B cell (primary cell): ENCODE measurements around the gene IFT43. TPM values are rescaled to one million over a fixed set of nuclear protein-coding genes. Genes with fewer than 3 reads are reported as not detected.

ENCODE experiments used
- ATAC-seq: fragments of 200-7000 bp; cut with Tn5 transposase; one replicate; pipeline ENCODE4 v1.10.0; 2021; ENCODE audit warnings: low read depth, mild to moderate bottlenecking, moderate number of reproducible peaks, moderate library complexity
- CTCF ChIA-PET: fragments of 350-600 bp; sonication (Branson Sonifier 250); formaldehyde crosslinking; loops from one replicate; lab custom pipeline; 2021; ENCODE audit warnings: antibody characterized with exemption, inconsistent platforms; lab: Charles Lee
- POLR2A ChIA-PET: fragments of 350-600 bp; sonication (Branson Sonifier 250); formaldehyde crosslinking; loops from one replicate; lab custom pipeline; 2021; ENCODE audit warnings: antibody characterized with exemption; lab: Charles Lee
- DNase-seq: peaks from one replicate; pipeline ENCODE4 v3.0.0; 2013
- H2AFZ ChIP-seq: 2 replicates; pipeline ENCODE4 v1.6.1; 2012; ENCODE audit warnings: mild to moderate bottlenecking, low read depth, low read length; ENCODE audit not compliant: insufficient read depth, poor library complexity, severe bottlenecking
- H3K27ac ChIP-seq, 2 donors: 1 replicate in 1 of 2; 2 replicates in 1 of 2; pipeline ENCODE4 v1.5.1; 2012 to 2013; ENCODE audit warnings: low read length in 2 of 2, mild to moderate bottlenecking in 2 of 2, moderate library complexity in 1 of 2
- H3K27me3 ChIP-seq, 4 experiments: fragments of 200-600 bp in 1 of 4; sonication (generic) in 1 of 4; replicated peaks in 1 of 4; 1 replicate in 2 of 4; 2 replicates in 2 of 4; pipeline versions ENCODE4 v1.6.1 to v1.7.0; 2013 to 2016; ENCODE audit warnings: low read length in 3 of 4, mild to moderate bottlenecking in 2 of 4, mixed read lengths in 1 of 4, moderate library complexity in 1 of 4; ENCODE audit not compliant: insufficient read depth in 4 of 4, control insufficient read depth in 3 of 4; ENCODE audit errors: control extremely low read depth in 1 of 4
- H3K36me3 ChIP-seq, 2 experiments: replicated peaks in 1 of 2; 1 replicate in 1 of 2; 2 replicates in 1 of 2; pipeline versions ENCODE4 v1.6.1 to v1.7.1; 2013; ENCODE audit warnings: low read length in 1 of 2; ENCODE audit not compliant: insufficient read depth in 2 of 2, control insufficient read depth in 1 of 2; ENCODE audit errors: control extremely low read depth in 1 of 2, extremely low read depth in 1 of 2
- H3K4me1 ChIP-seq, 2 donors: fragments of 200-600 bp in 1 of 2; sonication (generic) in 1 of 2; 1 replicate in 1 of 2; 2 replicates in 1 of 2; pipeline versions ENCODE4 v1.5.1 to v1.6.1; 2013 to 2017; ENCODE audit warnings: low read length in 2 of 2; ENCODE audit not compliant: control insufficient read depth in 2 of 2, insufficient read depth in 2 of 2
- H3K4me2 ChIP-seq: replicated peaks from 2 replicates; pipeline ENCODE3; 2012; ENCODE audit warnings: mild to moderate bottlenecking, low read depth, low read length; ENCODE audit not compliant: poor library complexity, severe bottlenecking
- H3K4me3 ChIP-seq, 5 experiments: fragments of 200-600 bp in 1 of 5; sonication (generic) in 1 of 5; 1 replicate in 3 of 5; 2 replicates in 2 of 5; pipeline versions ENCODE4 v1.5.1 to v1.7.0; 2011 to 2016; ENCODE audit warnings: low read length in 4 of 5, mild to moderate bottlenecking in 4 of 5, low read depth in 2 of 5, control low read depth in 1 of 5, moderate library complexity in 1 of 5; ENCODE audit not compliant: insufficient read depth in 1 of 5; ENCODE audit errors: control extremely low read depth in 1 of 5, extremely low read depth in 1 of 5
- H3K79me2 ChIP-seq: fragments of 200-600 bp; sonication (generic); one replicate; pipeline ENCODE4 v1.6.0; 2016; ENCODE audit warnings: low read length; ENCODE audit not compliant: control insufficient read depth, insufficient read depth
- H3K9ac ChIP-seq: fragments of 200-600 bp; sonication (generic); 2 replicates; pipeline ENCODE4 v1.6.1; 2017; ENCODE audit warnings: mild to moderate bottlenecking, low read length, moderate library complexity
- H3K9me3 ChIP-seq, 3 donors: one replicate each; pipeline versions ENCODE4 v1.6.1 to v1.7.1; 2013; ENCODE audit warnings: low read length in 2 of 3; ENCODE audit not compliant: control insufficient read depth in 2 of 3, insufficient read depth in 1 of 3; ENCODE audit errors: control extremely low read depth in 1 of 3
- H4K20me1 ChIP-seq: 2 replicates; pipeline ENCODE4 v1.6.0; 2012; ENCODE audit warnings: mild to moderate bottlenecking, low read length; ENCODE audit not compliant: insufficient read depth, control insufficient read depth, poor library complexity, severe bottlenecking
- H3K27ac Mint-ChIP-seq: one replicate; pipeline ENCODE4 v1.8.0; 2021; ENCODE audit warnings: mixed read lengths
- H3K27me3 Mint-ChIP-seq: one replicate; pipeline ENCODE4 v1.8.0; 2021; ENCODE audit warnings: mixed read lengths
- H3K4me1 Mint-ChIP-seq: one replicate; pipeline ENCODE4 v1.8.0; 2021; ENCODE audit warnings: mixed read lengths
- H3K4me3 Mint-ChIP-seq: one replicate; pipeline ENCODE4 v1.8.0; 2021; ENCODE audit warnings: mixed read lengths
- H3K9me3 Mint-ChIP-seq: one replicate; pipeline ENCODE4 v1.8.0; 2022; ENCODE audit warnings: mixed read lengths; ENCODE audit not compliant: insufficient read depth
- CTCF ChIP-seq: fragments of 200-600 bp; IDR thresholded peaks from one replicate; pipeline ENCODE4 v1.8.0; 2022; ENCODE audit warnings: antibody characterized with exemption, mild to moderate bottlenecking
- EZH2 ChIP-seq: IDR thresholded peaks from 2 replicates; pipeline ENCODE4 v1.6.1; 2012; ENCODE audit warnings: borderline replicate concordance, low read depth, mild to moderate bottlenecking, moderate library complexity, low read length; ENCODE audit not compliant: insufficient read depth, poor library complexity, severe bottlenecking
- WGBS: methylation state at CpG from one replicate; pipeline ENCODE4 v1.1.5; 2013; ENCODE audit warnings: missing lambda C conversion rate; ENCODE audit not compliant: insufficient coverage; 5-methylcytosine and 5-hydroxymethylcytosine counted together
- intact Hi-C: fragments of 100-400 bp; cut with micrococcal nuclease; formaldehyde crosslinking; loops from one replicate; pipeline ENCODE4 v1.10.0; 2022
- polyA plus RNA-seq: library from polyadenylated mRNA; depleted of rRNA; stranded (reverse); fragments of >200 nt; gene quantifications from 2 replicates; pipeline ENCODE4 v1.2.3, GENCODE V29; 2012
- total RNA-seq, 2 donors: library from RNA; stranded (reverse); fragments of 120-200 nt in 1 of 2; gene quantifications; 1 replicate in 1 of 2; 2 replicates in 1 of 2; pipeline versions ENCODE4 v1.2.3 to v1.2.4, GENCODE V29; 2013 to 2022

The IFT43 gene
- total and polyA plus RNA-seq, 2 donors (not counting 1 experiment from before 2014, with no cell fraction given): 14.7 to 21.5 TPM

GRCh38 chr14:76098916-76099675, 113.5 kb downstream of the IFT43 start:
- no peak overlapping the region for H3K4me3 ChIP-seq
- no peak overlapping the region for H3K9ac ChIP-seq
- no peak for TF ChIP-seq EZH2
- no peak for TF ChIP-seq CTCF
- H3K27me3 ChIP-seq: peaks cover 0 to 2% (median 0%) of the 10 kb centered on the region in 4 experiments
- ATAC-seq (no peak), DNase-seq (no peak)
- no peaks in the 10 kb centered on the region for H3K36me3 ChIP-seq
- H4K20me1 ChIP-seq: no peaks in the 10 kb centered on the region
- ChIA-PET CTCF (no interaction called here), POLR2A (no interaction called here)
- peaks cover 0 to 1% (median 0%) of the 10 kb centered on the region in 3 donors for H3K9me3 ChIP-seq
- no peaks in the 10 kb centered on the region for H3K4me1 ChIP-seq
- Mint-ChIP-seq H3K4me3 (no peak overlapping the region), H3K27me3 (peaks cover 21% of the 10 kb centered on the region), H3K4me1 (no peaks in the 10 kb centered on the region), H3K9me3 (no peaks in the 10 kb centered on the region), H3K27ac (no peak overlapping the region)
- H2AFZ ChIP-seq: no peak overlapping the region
- H3K27ac ChIP-seq: no peak overlapping the region
- intact Hi-C loops: no loop called here
- no peaks in the 10 kb centered on the region for H3K79me2 ChIP-seq
- no peak overlapping the region for H3K4me2 ChIP-seq
- 90% methylated on average over 28 of the region's 28 CpGs for WGBS

- CTCF ChIA-PET: no interaction called here
- H3K36me3 ChIP-seq: no peaks in the 10 kb centered on the region
- intact Hi-C loops: no loop called here
- peaks cover 0 to 2% (median 0%) of the 10 kb centered on the region in 4 experiments for H3K27me3 ChIP-seq
- no peak overlapping the region for H2AFZ ChIP-seq
- POLR2A ChIA-PET: no interaction called here
- H3K4me3 ChIP-seq: no peak overlapping the region
- H3K4me1 ChIP-seq: no peaks in the 10 kb centered on the region
- no peaks in the 10 kb centered on the region for H3K79me2 ChIP-seq
- TF ChIP-seq CTCF (no peak), EZH2 (no peak)
- no peaks in the 10 kb centered on the region for H3K9me3 ChIP-seq
- ATAC-seq: no peak
- 80% methylated on average over 13 of the region's 14 CpGs for WGBS
- Mint-ChIP-seq H3K9me3 (no peaks in the 10 kb centered on the region), H3K27me3 (peaks cover 19% of the 10 kb centered on the region), H3K4me1 (no peaks in the 10 kb centered on the region), H3K4me3 (no peak overlapping the region), H3K27ac (no peak overlapping the region)
- no peak overlapping the region for H3K9ac ChIP-seq
- no peak for DNase-seq
- H3K4me2 ChIP-seq: no peak overlapping the region
- no peaks in the 10 kb centered on the region for H4K20me1 ChIP-seq
- H3K27ac ChIP-seq: no peak overlapping the region
Measured at GRCh38 chr14:76100236-76100635, 114.7 kb downstream of the IFT43 start.
